NOMO-1 treated with DMSO at 0.1 percent for 48 hours (cell line): ENCODE measurements around the gene TMIE.

Source experiments
- DNase-seq: peaks from one replicate; lab custom pipeline; 2025; ENCODE audit not compliant: unreplicated experiment; lab: John Stamatoyannopoulos, UW

TMIE gene

DNA sequence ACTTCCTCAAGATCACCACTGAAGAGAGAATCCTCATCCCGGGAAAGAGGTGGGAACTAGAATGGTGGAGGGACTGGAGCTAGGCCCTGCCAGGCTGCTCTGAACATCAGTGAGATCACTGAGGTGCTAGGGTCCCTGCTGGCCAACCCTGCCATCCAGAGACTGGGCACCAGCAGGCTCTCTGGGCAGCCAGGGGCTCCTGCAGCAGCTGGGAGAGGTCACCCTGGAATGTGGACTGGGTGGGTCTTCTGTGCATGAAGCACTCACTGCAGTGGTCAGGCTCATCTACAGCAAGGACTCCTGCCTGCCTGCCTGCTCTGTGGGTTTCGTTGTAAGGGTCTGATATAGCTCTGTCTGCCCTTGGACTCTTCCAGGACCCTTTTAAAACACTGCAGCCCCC, 32.6 kb upstream of the TMIE start:
- DNase-seq: no peak

DNA sequence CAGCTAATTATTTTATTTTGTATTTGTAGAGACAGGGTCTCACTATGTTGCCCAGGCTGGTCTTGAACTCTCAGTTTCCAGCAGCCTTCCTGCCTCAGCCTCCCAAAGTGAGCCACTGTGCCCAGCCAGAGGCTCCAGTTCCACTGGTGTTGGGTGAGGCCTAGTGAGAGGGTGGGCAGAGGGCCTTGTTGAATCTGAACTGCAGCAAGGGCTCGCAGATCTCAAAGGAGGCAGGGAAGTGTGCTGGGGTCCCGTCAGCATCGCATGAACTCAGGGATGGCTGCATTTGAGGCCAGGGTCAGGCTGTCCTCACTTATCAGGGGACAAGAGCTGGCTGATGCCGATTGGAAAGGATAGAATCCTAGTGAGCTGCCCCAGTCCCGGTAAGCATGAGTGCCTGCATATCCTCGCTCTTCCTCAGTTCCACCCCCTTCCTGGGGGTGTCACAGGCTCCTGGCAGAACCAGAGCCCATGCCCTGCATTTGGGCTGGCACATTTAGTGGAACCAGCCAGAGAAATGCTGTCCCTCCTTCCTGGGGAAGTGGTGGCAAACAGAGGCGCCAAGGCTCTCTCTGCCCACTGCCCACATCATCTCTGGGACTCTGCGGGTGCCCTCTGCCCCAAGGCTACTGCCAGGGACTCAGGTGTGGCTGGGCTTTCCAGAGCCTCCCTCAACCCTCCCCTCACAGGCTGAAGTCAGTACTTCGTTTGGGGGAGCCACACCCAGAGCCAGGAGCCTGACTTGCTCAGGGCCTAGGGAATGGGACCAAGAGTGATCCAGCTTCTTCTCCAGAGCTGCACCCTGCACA, 31.8 kb upstream of the TMIE start:
- no peak for DNase-seq

DNA sequence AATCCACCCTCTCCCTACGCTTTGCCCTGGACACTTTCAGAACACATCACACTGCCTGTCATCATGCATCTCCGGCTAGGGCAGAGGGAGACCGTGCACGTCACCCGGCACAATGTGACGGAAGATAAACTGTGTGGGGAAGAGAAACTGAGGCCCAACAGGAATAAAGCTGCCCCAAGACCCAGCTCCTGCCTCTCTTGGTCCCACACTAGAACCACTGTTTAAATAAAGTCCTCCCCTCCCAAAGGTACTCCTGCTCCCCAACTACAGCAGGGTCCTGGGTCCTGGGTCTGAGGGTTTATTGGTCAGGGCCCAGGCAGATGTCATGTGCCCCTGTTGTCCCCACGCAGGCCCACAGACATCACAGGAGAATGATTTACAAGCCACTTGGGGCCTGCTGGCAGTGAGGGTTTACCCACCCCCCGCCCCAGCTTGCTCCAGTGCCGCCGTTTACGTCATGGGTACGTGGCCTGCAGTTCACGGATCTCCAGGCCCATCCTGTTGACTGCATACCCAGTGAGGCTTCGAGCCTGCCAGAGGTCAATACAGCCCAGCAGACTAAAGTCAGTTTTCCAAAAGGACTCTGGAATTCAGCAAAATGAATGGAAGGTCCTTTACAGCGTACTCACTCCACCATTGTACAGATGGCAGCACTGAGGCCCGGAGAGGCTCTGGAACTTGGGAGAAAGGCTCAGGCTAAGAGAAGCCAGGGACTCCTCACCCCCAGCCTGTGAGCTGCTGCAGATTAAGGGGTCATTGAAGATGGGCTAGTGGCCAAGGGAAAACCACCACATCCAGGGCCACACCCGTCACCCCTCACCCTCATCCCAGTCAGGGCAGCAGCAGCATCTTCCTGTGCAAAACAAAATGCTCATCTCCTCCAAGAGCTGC, 30.9 kb upstream of the TMIE start:
- DNase-seq: no peak

DNA sequence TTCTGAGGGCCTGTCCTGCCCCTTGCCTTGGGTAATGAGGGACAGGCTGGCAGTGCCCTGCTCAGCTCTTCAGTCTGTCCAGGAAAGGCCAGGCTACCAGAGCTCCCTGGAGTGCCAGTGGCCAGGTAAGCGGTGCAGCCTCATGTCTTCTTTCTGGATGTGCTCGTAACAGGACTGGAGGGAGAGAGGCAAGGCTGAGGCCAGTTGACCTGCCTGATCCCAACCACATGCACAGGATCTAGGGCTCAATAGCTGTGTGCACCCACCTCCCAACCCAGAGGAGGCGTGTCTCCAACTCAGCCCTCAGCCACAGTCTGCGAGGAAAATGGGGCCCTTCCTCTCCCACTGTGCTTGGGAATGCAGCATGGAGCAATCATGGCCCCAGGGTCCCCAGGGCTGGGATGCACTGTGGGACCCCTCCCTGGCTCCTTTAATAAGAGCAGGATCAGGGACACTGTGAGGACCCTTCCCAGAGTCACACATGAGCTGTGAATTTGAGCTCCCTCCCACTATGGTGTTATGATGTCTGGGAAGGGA, 30.2 kb upstream of the TMIE start:
- no peak for DNase-seq

DNA sequence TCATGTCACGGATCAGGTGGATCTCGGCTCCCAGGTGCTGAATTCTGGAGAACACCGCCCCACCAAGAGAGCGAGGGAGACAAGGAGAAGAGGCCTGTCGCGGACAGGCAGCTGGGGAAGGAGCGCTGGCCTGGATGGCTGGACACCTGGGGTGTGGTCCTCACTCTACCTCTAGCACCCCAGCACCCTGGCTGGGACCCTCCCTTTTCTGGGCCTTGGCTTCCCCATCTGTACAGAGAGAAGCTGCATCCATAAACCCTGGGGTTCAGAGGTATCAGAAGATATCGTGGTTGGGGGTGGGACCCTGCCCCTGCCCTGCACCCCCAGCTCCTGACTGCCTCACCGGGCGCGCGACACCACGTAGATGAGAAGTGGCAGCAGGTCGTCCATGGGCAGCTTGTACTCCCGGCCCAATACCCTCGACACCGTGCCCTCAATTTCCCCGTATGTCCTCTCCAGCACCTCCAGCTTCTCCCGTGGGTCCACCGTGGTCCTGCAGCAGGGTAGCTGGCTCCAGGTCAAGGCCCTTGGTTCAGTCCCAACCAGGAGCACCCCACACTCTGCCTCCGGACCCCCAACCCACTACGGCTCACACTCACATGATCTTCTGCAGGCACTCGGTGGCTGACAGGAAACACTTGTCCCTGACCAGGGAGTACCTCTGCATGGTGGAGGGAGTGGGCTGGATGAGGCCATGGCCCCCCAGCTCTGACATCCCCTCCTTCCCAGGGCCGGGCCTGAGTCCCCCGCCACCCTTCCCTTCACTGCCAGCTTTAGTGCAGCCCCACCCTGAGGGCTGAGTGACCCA, 29.4 kb upstream of the TMIE start:
- no peak for DNase-seq

DNA sequence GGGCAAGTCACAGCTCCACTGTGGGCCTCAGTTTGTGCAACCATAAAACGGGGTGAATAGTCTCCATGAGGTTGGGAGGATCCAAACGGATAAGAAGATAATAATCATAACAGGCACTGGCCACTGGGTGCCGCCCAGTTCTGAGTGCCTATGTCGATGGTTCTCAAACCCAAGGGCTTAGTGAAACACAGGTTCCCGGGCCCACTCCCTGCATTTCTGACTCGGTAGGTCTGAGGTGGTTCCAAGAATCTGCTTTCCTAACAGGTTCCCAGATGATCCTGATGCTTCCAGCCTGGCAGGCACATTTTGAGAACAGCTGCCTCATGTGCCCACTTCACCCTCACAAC, 28.9 kb upstream of the TMIE start:
- DNase-seq: no peak

DNA sequence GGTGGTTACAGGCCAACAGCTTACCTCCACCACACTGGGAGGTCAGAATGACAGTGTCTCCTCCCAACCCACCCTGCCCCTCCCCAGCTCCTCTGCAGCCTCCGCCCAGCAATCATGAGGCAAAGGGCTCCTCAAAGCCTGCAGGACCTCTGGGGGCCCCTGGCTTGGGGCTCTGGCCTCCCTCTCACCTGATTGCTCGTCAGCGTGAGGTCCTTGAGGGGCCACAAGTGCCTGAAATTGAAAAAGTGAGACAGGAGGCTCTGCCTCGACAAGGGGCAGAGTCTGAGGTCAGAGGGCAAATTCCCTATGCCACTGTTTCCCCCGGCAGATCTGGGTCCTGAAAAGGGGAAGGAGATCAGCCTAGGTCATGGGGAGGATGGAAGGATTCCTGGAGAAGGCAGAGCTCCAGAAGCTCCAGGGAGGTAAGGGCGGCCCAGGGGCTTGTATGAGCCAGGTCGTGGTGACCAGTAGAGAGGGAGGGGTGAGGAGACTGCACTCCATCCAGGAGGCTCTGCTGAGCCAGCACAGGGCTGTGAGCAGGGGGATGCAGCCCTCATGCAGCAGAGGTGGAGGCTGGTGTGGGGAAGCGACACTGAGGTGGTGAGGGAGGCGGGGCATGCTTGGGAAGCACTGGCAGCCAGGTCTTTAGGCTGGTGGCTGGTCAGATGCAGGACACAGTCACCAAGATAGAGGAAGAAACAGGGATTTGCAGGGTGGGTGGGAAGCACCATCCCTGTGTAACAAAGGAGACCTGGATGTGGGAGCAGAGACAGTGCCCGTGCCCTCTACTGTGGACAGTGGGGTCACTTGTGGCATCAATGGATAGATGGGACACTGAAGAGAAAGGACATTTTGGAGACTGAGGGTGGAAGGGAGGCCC, 27.8 kb upstream of the TMIE start:
- DNase-seq: no peak

DNA sequence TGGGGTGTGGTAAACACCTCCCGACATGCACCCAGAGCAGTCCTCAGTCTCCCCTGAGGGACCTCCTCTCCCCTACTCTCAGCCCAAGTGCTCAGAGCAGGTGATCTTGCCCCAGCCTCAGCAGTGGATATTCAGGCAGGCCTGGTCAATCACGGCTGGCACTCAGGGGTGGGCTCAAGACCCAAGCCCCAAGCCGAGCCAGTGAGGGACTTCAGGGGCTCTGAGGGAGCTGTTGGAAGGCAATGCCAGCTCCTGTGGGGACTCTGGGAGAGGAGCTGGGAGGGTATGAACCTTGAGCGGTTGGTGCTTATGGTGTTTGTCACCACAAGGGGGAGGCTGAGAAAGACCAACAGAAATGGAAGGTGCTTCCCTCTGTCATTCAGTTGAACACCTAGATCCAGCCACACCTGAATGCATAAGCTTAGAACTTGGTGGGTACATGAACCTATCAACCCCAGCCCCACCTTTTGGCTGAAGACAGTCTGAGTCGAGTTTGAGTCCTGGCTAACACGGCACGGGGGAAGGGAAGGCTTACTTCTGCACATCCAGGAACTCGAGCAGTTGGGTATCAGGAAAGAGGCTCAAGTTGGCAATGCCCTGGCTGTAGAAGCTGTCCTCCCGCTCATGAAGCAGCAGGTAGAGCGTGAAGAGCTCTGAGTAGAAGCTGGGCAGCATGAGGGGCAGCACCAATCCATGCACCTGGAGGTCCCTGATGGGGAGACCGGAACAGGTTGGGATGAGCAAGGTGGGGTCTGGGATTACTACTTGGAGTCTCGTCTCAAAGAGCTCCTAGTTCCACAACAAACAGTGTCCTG, 27.0 kb upstream of the TMIE start:
- no peak for DNase-seq

DNA sequence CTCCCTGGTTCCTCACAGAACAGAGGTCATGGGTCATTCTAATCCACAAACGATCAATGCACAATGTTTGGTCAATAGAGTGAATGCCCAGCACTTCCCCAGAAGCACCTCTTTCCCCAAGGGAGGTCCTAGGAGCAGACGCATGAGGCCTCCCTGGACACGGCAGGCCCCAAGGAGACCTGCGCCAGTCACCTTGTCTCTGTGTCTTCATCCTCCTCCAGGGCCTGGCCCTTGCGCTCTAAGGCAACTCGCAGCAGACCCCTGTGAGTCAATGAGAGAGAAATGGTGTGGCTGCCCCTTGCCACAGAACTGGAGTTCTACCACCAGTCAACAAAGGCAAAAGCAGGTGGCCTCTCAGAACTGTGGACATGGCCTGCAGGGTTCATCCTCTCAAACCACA, 25.8 kb upstream of the TMIE start:
- no peak for DNase-seq

DNA sequence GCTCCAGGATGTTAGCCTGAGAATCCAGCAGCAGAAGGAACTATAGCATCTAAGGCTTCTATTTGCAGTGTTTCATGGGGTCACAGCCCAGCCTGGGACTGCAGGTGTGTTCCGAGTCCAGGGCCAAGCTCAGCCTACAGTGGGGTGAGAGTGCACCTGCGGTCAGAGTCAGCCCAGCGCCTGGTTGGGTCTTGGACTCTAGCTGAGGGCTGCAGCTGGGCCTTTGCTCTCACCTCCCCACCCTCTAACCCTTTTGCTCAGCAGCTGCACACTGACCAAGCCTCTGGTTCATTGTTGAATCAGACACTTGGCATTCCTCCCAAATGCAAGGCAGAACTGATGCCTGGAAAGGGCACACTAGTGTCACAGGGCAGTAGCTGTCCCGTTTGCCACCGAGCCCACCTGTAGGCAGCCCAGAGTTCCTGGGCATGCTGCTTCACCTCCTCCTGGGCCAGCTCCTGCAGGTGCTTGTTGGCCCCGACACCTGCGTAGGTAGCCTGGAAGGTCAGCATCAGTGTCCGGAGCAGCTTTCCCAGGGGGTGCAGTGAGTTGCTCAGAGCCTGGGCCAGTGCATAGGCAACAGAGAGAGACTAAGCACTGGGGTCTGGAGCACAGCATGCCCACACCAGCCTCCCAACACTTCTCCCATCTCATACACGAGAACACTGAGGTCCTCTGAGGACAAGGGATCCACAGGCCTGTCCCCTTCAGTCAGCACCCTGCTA, 25.2 kb upstream of the TMIE start:
- DNase-seq: no peak

DNA sequence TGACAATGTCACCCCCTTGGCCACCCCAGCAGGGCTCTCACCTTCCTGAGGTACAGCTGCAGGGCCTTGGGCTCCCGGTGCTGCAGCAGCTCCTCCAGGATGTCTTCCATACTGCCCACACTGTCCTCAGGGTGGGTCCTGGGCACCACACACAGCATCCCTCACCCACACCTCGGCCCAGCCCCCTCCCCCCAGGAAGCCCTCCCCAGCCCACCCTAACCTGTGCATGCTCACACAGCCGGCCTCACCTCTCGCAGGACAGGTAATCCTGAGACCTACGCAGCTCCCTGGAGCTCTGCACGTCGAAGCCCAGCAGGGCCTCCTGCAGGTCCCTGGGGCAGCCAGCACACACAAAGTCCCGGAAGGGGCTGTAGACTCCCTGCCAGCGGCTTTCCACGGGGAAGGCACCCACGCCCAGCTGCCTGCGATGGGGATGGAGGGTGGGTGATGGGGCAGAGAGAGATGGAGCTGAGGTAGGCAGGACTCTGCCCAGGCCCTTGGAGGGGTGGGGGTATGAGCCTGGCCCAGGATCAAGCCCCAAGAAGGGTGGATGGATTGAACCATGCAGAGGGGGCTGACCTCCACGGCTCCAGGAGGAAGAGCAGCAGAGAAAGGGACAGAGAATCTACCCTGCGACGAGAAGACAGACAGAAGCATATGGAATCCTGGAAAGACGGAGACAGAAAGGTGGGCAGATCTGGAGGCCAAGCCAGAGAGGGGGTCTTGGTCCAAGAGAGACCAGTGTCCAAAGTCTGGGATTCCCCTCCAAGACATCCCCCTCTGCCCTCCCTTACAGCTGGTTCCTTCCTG, 24.4 kb upstream of the TMIE start:
- no peak for DNase-seq

DNA sequence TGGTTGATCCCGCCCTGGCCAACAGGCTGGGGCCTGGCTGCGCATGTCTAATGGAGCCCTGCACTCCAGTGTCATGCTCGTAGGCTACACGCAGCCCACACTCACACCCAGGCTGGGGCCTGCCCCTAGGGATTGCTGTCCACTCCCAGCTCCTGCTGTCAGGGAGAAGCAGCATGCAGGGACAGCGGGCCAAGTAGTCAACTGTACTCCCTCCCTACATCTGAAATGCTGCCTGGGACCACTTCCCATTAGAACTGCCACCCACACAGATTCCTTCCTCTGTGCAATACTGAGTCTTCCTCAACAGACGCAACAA, 23.8 kb upstream of the TMIE start:
- DNase-seq: no peak

DNA sequence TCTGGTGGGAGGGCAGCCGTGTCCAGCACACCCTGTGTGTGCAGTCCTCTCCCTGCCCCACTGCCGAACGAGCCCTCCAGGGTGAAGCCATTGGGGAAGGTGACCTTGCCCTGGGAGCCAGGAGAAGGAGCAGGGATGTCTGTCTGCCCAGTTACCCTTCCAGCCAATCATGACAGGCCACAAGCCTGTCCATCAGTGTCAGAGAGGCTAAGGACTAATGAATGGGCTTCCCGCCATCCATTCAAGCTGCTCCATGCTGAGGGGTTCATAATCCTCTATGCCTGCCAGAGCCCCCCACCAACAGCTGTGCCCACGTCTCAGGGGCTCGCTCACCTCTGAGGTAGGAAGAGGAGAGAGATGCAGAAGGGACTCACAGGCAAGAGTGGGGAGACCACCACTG, 22.9 kb upstream of the TMIE start:
- no peak for DNase-seq

DNA sequence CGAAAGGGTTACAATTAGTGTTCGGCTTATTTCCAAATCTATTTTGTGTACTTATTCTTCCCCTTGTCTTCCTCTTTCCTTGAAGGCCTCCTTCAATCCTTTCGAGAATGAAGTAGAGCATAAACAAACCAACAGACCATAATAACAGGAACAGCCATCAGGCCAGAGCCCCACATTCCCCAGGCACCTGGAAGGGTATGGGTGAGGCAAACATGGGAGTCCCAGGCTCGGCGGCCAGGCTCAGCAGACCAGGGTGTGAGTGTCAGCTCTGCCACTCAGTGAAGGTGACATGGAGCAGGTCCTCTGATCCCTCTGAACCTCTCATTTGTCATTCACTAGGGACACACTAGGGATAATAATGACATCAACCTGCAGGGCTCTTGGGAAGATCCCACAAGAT, 21.5 kb upstream of the TMIE start:
- DNase-seq: no peak

DNA sequence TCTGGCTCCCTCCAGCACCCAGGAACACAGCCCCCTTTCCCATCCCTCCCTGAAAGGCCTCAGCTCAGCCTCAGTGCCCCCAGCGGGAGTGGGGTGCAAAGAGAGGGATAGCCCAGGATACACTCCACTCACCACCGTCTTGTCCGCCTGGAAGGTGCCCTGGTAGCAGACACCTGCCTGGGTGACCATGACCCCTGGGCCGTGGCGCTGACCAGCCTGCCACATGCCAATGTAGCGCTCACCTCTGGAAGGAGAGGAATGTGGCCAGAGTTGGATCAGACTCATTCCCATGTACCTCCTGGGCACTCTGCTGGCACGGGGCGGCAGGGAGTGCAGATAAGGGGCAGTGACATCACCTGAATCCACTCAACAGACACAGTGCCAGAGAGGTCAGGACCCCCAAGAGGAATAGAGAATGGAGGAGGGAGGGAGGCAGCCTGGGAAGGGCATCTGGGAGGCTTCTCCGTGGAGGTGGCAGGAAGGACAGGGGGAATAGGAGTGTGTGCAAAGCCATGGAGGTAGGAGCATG, 20.8 kb upstream of the TMIE start:
- DNase-seq: no peak

DNA sequence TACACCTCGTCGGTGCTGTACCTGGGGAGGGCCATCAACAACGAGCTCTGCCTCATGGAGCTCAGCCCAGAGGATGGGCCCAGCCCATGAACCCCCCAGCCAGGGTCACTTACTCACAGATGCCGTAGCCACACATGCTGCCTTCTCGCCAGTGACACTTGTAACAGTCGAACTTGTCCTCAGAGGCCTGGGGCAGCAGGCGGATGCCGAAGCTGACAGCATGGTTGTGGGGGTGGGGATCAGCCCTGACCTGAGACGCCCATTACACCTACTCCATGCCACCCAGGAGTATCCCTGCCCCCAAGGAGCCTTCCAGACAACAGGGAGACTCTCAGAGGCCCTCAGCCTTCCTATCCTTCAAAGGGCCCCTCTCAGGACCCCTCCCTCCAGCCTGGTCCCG, 19.8 kb upstream of the TMIE start:
- DNase-seq: no peak

DNA sequence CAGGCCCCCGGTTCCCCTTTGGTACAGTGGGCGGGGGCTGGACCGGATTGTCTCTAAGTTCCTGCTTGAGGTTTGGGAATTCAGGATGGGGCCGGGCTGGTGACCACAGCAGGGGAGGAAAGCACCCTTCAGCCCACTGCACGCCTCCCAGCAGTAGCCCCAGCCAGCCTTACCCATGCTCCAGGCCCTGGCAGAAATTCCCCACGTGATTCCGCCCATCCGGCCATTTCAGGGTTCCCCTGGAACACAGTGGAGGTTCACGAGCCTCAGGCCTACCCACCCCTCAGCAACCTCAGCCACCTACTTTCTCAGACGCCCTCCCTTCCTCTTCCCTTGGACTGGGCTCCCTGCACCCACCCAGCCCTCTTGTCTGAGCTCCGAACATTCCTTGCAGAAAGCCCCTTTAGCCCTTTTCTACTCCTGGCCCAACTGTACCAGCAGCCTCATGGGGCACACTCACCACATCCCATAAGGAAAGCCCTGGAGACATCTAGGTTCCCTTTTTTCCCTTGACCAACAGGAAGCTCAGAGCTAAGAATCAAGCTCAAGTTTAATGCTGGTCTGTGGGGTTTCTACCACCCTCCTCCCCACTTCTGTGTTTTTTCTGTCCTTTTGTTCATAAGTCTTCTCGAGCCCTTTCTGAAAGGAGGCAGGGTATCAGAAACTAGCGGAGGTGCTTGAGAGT, 19.2 kb upstream of the TMIE start:
- DNase-seq: peak; percentile 10
